ENCODE data around the gene HDDC3. TPM values are rescaled to one million over a fixed set of nuclear protein-coding genes. Genes with fewer than 3 reads are reported as not detected.

HDDC3 gene
- total RNA-seq, 4 donors from 2014 or later = 5.1 to 7.9 (median 6.0) TPM

GRCh38 chr15:90890839-90891238 lies 41.5 kb downstream of the HDDC3 start:
- intact Hi-C loops (cut with DNase I) = no loop called here
- TF ChIP-seq POLR2A (IDR thresholded peaks at IDR 0.05; ENCODE audit: low read depth) = no peak
- TF ChIP-seq POLR2AphosphoS5 (IDR thresholded peaks at IDR 0.05) = no peak
- TF ChIP-seq CTCF (IDR thresholded peaks at IDR 0.05) = no peak
- TF ChIP-seq EP300 (IDR thresholded peaks at IDR 0.05) = no peak
- no peak for DNase-seq (ENCODE audit: extremely low spot score)

GRCh38 chr15:90889736-90890456 lies 42.5 kb downstream of the HDDC3 start:
- TF ChIP-seq POLR2A (IDR thresholded peaks at IDR 0.05; ENCODE audit: low read depth) (no peak), EP300 (IDR thresholded peaks at IDR 0.05) (no peak), CTCF (IDR thresholded peaks at IDR 0.05) (no peak), POLR2AphosphoS5 (IDR thresholded peaks at IDR 0.05) (no peak)
- intact Hi-C loops (cut with DNase I) = no loop called here
- Histone ChIP-seq H3K27ac (replicated peaks in 1 of 4) (no peak overlapping the region), H3K9me3 (no peaks in the 10 kb centered on the region), H3K36me3 (peaks cover 57 to 82% (median 74%) of the 10 kb centered on the region in 4 donors), H3K4me3 (no peak overlapping the region), H3K27me3 (no peaks in the 10 kb centered on the region), H3K4me1 (peaks cover 17 to 23% (median 22%) of the 10 kb centered on the region in 4 donors)
- WGBS = 90% methylated on average over 26 of the region's 31 CpGs
- no peak for DNase-seq (ENCODE audit: extremely low spot score)

More at GRCh38 chr15:90890839-90891238, 41.5 kb downstream of the HDDC3 start:
- H3K27me3 ChIP-seq = no peaks in the 10 kb centered on the region
- H3K27ac ChIP-seq (replicated peaks in 1 of 4) = no peak overlapping the region
- H3K36me3 ChIP-seq = peaks cover 58 to 91% (median 83%) of the 10 kb centered on the region in 4 donors
- WGBS = 67% methylated on average over 4 of the region's 12 CpGs
- no peak overlapping the region for H3K4me3 ChIP-seq
- peaks cover 13 to 20% (median 13%) of the 10 kb centered on the region in 4 donors for H3K4me1 ChIP-seq
- H3K9me3 ChIP-seq = no peaks in the 10 kb centered on the region

GRCh38 chr15:90889313-90889730 lies 43.0 kb downstream of the HDDC3 start:
- no peak overlapping the region for H3K4me3 ChIP-seq

GRCh38 chr15:90887037-90887481 lies 45.3 kb downstream of the HDDC3 start:
- no peak for DNase-seq (ENCODE audit: extremely low spot score)
- no peak overlapping the region for H3K4me3 ChIP-seq
- H3K9me3 ChIP-seq = no peaks in the 10 kb centered on the region
- intact Hi-C loops (cut with DNase I) = loop anchor here (2.0 kb wide), 1 partner anchor 238 kb away; no protein-coding TSS in a partner anchor
- no peak for TF ChIP-seq POLR2A (IDR thresholded peaks at IDR 0.05; ENCODE audit: low read depth)
- no peak for TF ChIP-seq CTCF (IDR thresholded peaks at IDR 0.05)
- no peak for TF ChIP-seq EP300 (IDR thresholded peaks at IDR 0.05)
- no peak for TF ChIP-seq POLR2AphosphoS5 (IDR thresholded peaks at IDR 0.05)
- WGBS = 93% methylated on average over 2 of the region's 13 CpGs
- no peak overlapping the region for H3K27ac ChIP-seq (replicated peaks in 1 of 4)
- H3K4me1 ChIP-seq = peaks cover 32 to 50% (median 48%) of the 10 kb centered on the region in 4 donors
- H3K27me3 ChIP-seq = no peaks in the 10 kb centered on the region
- H3K36me3 ChIP-seq = peaks cover 29 to 59% (median 53%) of the 10 kb centered on the region in 4 donors

More at GRCh38 chr15:90889313-90889730, 43.0 kb downstream of the HDDC3 start:
- TF ChIP-seq CTCF (IDR thresholded peaks at IDR 0.05) (no peak), EP300 (IDR thresholded peaks at IDR 0.05) (no peak), POLR2AphosphoS5 (IDR thresholded peaks at IDR 0.05) (no peak), POLR2A (IDR thresholded peaks at IDR 0.05; ENCODE audit: low read depth) (no peak)
- Histone ChIP-seq H3K27ac (replicated peaks in 1 of 4) (no peak overlapping the region), H3K9me3 (no peaks in the 10 kb centered on the region), H3K36me3 (peaks cover 52 to 76% (median 68%) of the 10 kb centered on the region in 4 donors), H3K27me3 (no peaks in the 10 kb centered on the region), H3K4me1 (peaks cover 17 to 28% (median 28%) of the 10 kb centered on the region in 4 donors)
- WGBS = 75% methylated on average over 8 of the region's 18 CpGs
- intact Hi-C loops (cut with DNase I) = no loop called here
- no peak for DNase-seq (ENCODE audit: extremely low spot score)

All from esophagus muscularis mucosa (tissue), 4 donors.